IMR-90 (cell line): ENCODE results near the gene CYS1. TPM values are rescaled to one million over a fixed set of nuclear protein-coding genes. Genes with fewer than 3 reads are reported as not detected.

Source experiments
- ATAC-seq: fragments of 200-7000 bp; cut with Tn5 transposase; 2 replicates; pipeline ENCODE4 v1.9.1; 2020; ENCODE audit warnings: low read depth, mild to moderate bottlenecking, moderate library complexity
- BruUV-seq: library from RNA; stranded (reverse); fragments of 400-500 nt; replicated peaks from 2 replicates; lab custom pipeline; 2021; lab: Mats Ljungman, UMichigan
- CTCF ChIA-PET: fragments of 300-600 bp; formaldehyde crosslinking; extraction: SDS; loops from one replicate; lab custom pipeline; 2021; ENCODE audit warnings: antibody characterized with exemption; lab: Yijun Ruan, JAX
- POLR2A ChIA-PET: fragments of 300-600 bp; sonication (Branson Sonifier 250); formaldehyde crosslinking; loops from one replicate; lab custom pipeline; 2022; ENCODE audit warnings: antibody characterized with exemption; ENCODE audit not compliant: unreplicated experiment; lab: Charles Lee
- DNase-seq: peaks from one replicate; pipeline ENCODE4 v3.0.0; 2013
- H2AFZ ChIP-seq: replicated peaks from 2 replicates; pipeline ENCODE3; 2013; ENCODE audit warnings: low read length, mild to moderate bottlenecking; ENCODE audit not compliant: poor library complexity
- H2AK5ac ChIP-seq: 2 replicates; pipeline ENCODE4 v1.6.1; 2013; ENCODE audit warnings: low read depth, low read length, inconsistent platforms
- H2AK9ac ChIP-seq: replicated peaks from 2 replicates; pipeline ENCODE3; 2013; ENCODE audit warnings: mild to moderate bottlenecking, low read depth, low read length, moderate library complexity; ENCODE audit not compliant: poor library complexity
- H2BK120ac ChIP-seq: 2 replicates; pipeline ENCODE4 v1.6.1; 2013; ENCODE audit warnings: low read depth, low read length, inconsistent platforms
- H2BK15ac ChIP-seq: 3 replicates; pipeline ENCODE4 v1.6.1; 2013; ENCODE audit warnings: low read depth, low read length, inconsistent platforms
- H2BK20ac ChIP-seq: 2 replicates; pipeline ENCODE4 v1.6.1; 2013; ENCODE audit warnings: low read depth, mild to moderate bottlenecking, inconsistent platforms, low read length, moderate library complexity
- H2BK5ac ChIP-seq: 2 replicates; pipeline ENCODE4 v1.6.1; 2013; ENCODE audit warnings: mild to moderate bottlenecking, low read depth, low read length, inconsistent platforms; ENCODE audit not compliant: poor library complexity, severe bottlenecking
- H3K14ac ChIP-seq: replicated peaks from 2 replicates; pipeline ENCODE4 v1.6.1; 2013; ENCODE audit warnings: low read depth, low read length, inconsistent platforms
- H3K18ac ChIP-seq: 2 replicates; pipeline ENCODE4 v1.6.1; 2013; ENCODE audit warnings: low read depth, low read length, control low read depth
- H3K23ac ChIP-seq: 2 replicates; pipeline ENCODE4 v1.6.1; 2013; ENCODE audit warnings: low read depth, low read length, inconsistent platforms
- H3K27ac ChIP-seq: 2 replicates; pipeline ENCODE4 v1.5.1; 2013; ENCODE audit warnings: mild to moderate bottlenecking, control low read depth, low read length; ENCODE audit not compliant: insufficient read depth
- H3K27me3 ChIP-seq: 2 replicates; pipeline ENCODE4 v1.6.1; 2013; ENCODE audit warnings: low read length; ENCODE audit not compliant: control insufficient read depth, insufficient read depth
- H3K36me3 ChIP-seq: 2 replicates; pipeline ENCODE4 v1.6.1; 2013; ENCODE audit warnings: low read length, mixed read lengths; ENCODE audit not compliant: control insufficient read depth, insufficient read depth
- H3K4ac ChIP-seq: 2 replicates; pipeline ENCODE4 v1.6.1; 2013; ENCODE audit warnings: low read depth, low read length, inconsistent platforms
- H3K4me1 ChIP-seq: 2 replicates; pipeline ENCODE4 v1.6.1; 2013; ENCODE audit warnings: low read length, mixed read lengths; ENCODE audit not compliant: control insufficient read depth, insufficient read depth
- H3K4me2 ChIP-seq: 2 replicates; pipeline ENCODE4 v1.6.1; 2013; ENCODE audit warnings: low read depth, mild to moderate bottlenecking, control low read depth, low read length, moderate library complexity
- H3K4me3 ChIP-seq: 2 replicates; pipeline ENCODE4 v1.5.1; 2013; ENCODE audit warnings: low read depth, mild to moderate bottlenecking, control low read depth, low read length, moderate library complexity; ENCODE audit not compliant: insufficient read depth
- H3K56ac ChIP-seq: 2 replicates; pipeline ENCODE4 v1.6.1; 2013; ENCODE audit warnings: low read length, inconsistent platforms; ENCODE audit not compliant: insufficient read depth; ENCODE audit errors: extremely low read depth
- H3K79me1 ChIP-seq, 2 experiments: 2 replicates each; pipeline ENCODE4 v1.6.1; 2013; ENCODE audit warnings: low read length in 2 of 2, inconsistent platforms in 1 of 2, low read depth in 1 of 2
- H3K9ac ChIP-seq: 2 replicates; pipeline ENCODE4 v1.6.1; 2013; ENCODE audit warnings: low read depth, low read length, control low read depth
- H3K9me1 ChIP-seq: 2 replicates; pipeline ENCODE4 v1.6.1; 2013; ENCODE audit warnings: low read length, inconsistent platforms; ENCODE audit not compliant: insufficient read depth
- H3K9me3 ChIP-seq: 2 replicates; pipeline ENCODE4 v1.6.1; 2013; ENCODE audit warnings: low read length; ENCODE audit not compliant: control insufficient read depth, insufficient read depth
- H4K20me1 ChIP-seq: 2 replicates; pipeline ENCODE4 v1.6.1; 2013; ENCODE audit warnings: low read length, inconsistent platforms; ENCODE audit not compliant: insufficient read depth
- H4K5ac ChIP-seq: 2 replicates; pipeline ENCODE4 v1.6.1; 2013; ENCODE audit warnings: mild to moderate bottlenecking, low read depth, low read length, control low read depth
- H4K8ac ChIP-seq, 2 experiments: 2 replicates each; pipeline ENCODE4 v1.6.1; 2013; ENCODE audit warnings: low read depth in 2 of 2, low read length in 2 of 2, control low read depth in 1 of 2, inconsistent platforms in 1 of 2
- H4K91ac ChIP-seq: 2 replicates; pipeline ENCODE4 v1.6.1; 2013; ENCODE audit warnings: low read depth, low read length, inconsistent platforms; ENCODE audit not compliant: insufficient read depth
- BHLHE40 ChIP-seq: fragments of 150-350 bp; IDR thresholded peaks from 2 replicates; pipeline ENCODE4 v1.6.1; 2016; ENCODE audit warnings: mild to moderate bottlenecking, low read depth, low read length
- CEBPB ChIP-seq: IDR thresholded peaks from 2 replicates; pipeline ENCODE4 v1.6.1; 2012; ENCODE audit warnings: low read depth, low read length, improper control_type of control experiment
- CHD1 ChIP-seq: IDR thresholded peaks from 2 replicates; pipeline ENCODE4 v1.6.1; 2012; ENCODE audit warnings: low read depth, low read length, improper control_type of control experiment
- CTCF ChIP-seq: conservative IDR thresholded peaks from 2 replicates; pipeline ENCODE4 v1.5.1; 2012; ENCODE audit warnings: mild to moderate bottlenecking, low read depth, low read length, improper control_type of control experiment
- ELK1 ChIP-seq: fragments of 150-350 bp; IDR thresholded peaks from 2 replicates; pipeline ENCODE4 v1.6.1; 2016; ENCODE audit warnings: low read depth, mild to moderate bottlenecking, low read length, moderate library complexity, borderline replicate concordance
- FOS ChIP-seq: fragments of 150-350 bp; IDR thresholded peaks from 2 replicates; pipeline ENCODE4 v1.6.1; 2016; ENCODE audit warnings: low read depth, low read length
- MAFK ChIP-seq: IDR thresholded peaks from 2 replicates; pipeline ENCODE4 v1.6.1; 2012; ENCODE audit warnings: low read depth, low read length, improper control_type of control experiment
- MAZ ChIP-seq: IDR thresholded peaks from 2 replicates; pipeline ENCODE4 v1.6.1; 2012; ENCODE audit warnings: low read depth, mild to moderate bottlenecking, low read length, improper control_type of control experiment, moderate library complexity, borderline replicate concordance
- MXI1 ChIP-seq: IDR thresholded peaks from 2 replicates; pipeline ENCODE4 v1.6.1; 2012; ENCODE audit warnings: low read depth, mild to moderate bottlenecking, low read length, moderate library complexity, borderline replicate concordance
- NFE2L2 ChIP-seq: fragments of 150-350 bp; IDR thresholded peaks from 2 replicates; pipeline ENCODE4 v1.6.1; 2016; ENCODE audit warnings: low read depth, mild to moderate bottlenecking, low read length
- POLR2A ChIP-seq: IDR thresholded peaks from 2 replicates; pipeline ENCODE4 v1.6.1; 2012; ENCODE audit warnings: mild to moderate bottlenecking, low read depth, low read length
- RAD21 ChIP-seq: IDR thresholded peaks from 2 replicates; pipeline ENCODE4 v1.6.1; 2012; ENCODE audit warnings: low read length, improper control_type of control experiment
- RCOR1 ChIP-seq: IDR thresholded peaks from 2 replicates; pipeline ENCODE4 v1.6.1; 2012; ENCODE audit warnings: mild to moderate bottlenecking, low read length, improper control_type of control experiment; ENCODE audit not compliant: insufficient replicate concordance
- RFX5 ChIP-seq: IDR thresholded peaks from 2 replicates; pipeline ENCODE4 v1.8.0; 2012; ENCODE audit warnings: low read depth, mild to moderate bottlenecking, low read length, moderate library complexity
- SMC3 ChIP-seq: fragments of 150-350 bp; IDR thresholded peaks from 2 replicates; pipeline ENCODE4 v1.6.1; 2016; ENCODE audit warnings: low read depth, mild to moderate bottlenecking, antibody characterized with exemption, low read length, moderate library complexity
- WGBS, 2 experiments: methylation state at CpG; one replicate each; pipeline versions ENCODE4 v1.1.5 to v1.1.7; 2013; ENCODE audit warnings: missing lambda C conversion rate in 2 of 2; ENCODE audit not compliant: insufficient read length in 1 of 2; ENCODE audit errors: extremely low coverage in 2 of 2; 5-methylcytosine and 5-hydroxymethylcytosine counted together
- dilution Hi-C: fragments of 300-500 bp; cut with HindIII; formaldehyde crosslinking; loops from one replicate; pipeline ENCODE4 v1.14.3; 2018; ENCODE audit warnings: low sequenced_read_pairs; ENCODE audit not compliant: unreplicated experiment
- in situ Hi-C: fragments of 300-500 bp; cut with MboI; formaldehyde crosslinking; loops from 3 replicates; pipeline ENCODE4 v1.14.3; 2019; ENCODE audit warnings: low sequenced_read_pairs, inconsistent platforms, mixed read lengths
- intact Hi-C: fragments of 100-400 bp; cut with micrococcal nuclease; formaldehyde crosslinking; loops from 2 replicates; pipeline ENCODE4 v1.10.0; 2022
- polyA plus RNA-seq, 3 experiments: library from polyadenylated mRNA; depleted of rRNA; stranded (reverse); fragments of >200 nt; gene quantifications; 2 replicates each; pipeline ENCODE4 v1.2.3, GENCODE V29; 2012; ENCODE audit warnings: low replicate concordance in 1 of 3
- total RNA-seq: library from RNA; depleted of rRNA; stranded (reverse); fragments of >200 nt; gene quantifications from 2 replicates; pipeline ENCODE4 v1.2.3, GENCODE V29; 2012

The CYS1 gene
- total and polyA plus RNA-seq, 2 of the 4 experiments (the other 2 are of a cell fraction) = under 0.01 to 0.12 TPM

GRCh38 chr2:10035633-10036032, 44.6 kb downstream of the CYS1 start:
- Histone ChIP-seq H2BK15ac (no peak overlapping the region), H2AK5ac (peak overlapping the region; percentile 26; the same call in 1 of the 2 replicates), H3K23ac (no peak overlapping the region), H4K91ac (no peak overlapping the region; the same call in 1 of the 2 replicates), H3K4me3 (no peak overlapping the region), H4K8ac (no peak overlapping the region), H3K36me3 (no peaks in the 10 kb centered on the region), H2AFZ (peak overlapping the region; percentile 33), H3K27me3 (no peaks in the 10 kb centered on the region), H3K9me1 (peaks cover 7% of the 10 kb centered on the region; the same call in 1 of the 2 replicates), H2BK5ac (no peak overlapping the region), H2BK20ac (no peak overlapping the region), H3K14ac (no peak overlapping the region; the same call in 1 of the 2 replicates), H3K56ac (no peak overlapping the region), H3K4me1 (peaks cover 9% of the 10 kb centered on the region; the same call in 1 of the 2 replicates), H3K79me1 (no peaks in the 10 kb centered on the region), H2BK120ac (no peak overlapping the region), H3K4me2 (no peak overlapping the region), H3K18ac (no peak overlapping the region), H3K27ac (no peak overlapping the region), H4K20me1 (no peaks in the 10 kb centered on the region), H3K4ac (0 out of 2 replicates have a peak overlapping the region, but pooled peaks have one; percentile 9), H3K9ac (no peak overlapping the region), H2AK9ac (peak overlapping the region; percentile 2), H4K5ac (no peak overlapping the region), H3K9me3 (no peaks in the 10 kb centered on the region)
- DNase-seq (no peak), ATAC-seq (no peak)
- POLR2A ChIA-PET = no interaction called here
- TF ChIP-seq CTCF (no peak), POLR2A (no peak), BHLHE40 (no peak), NFE2L2 (no peak), RCOR1 (no peak), CHD1 (no peak), RFX5 (no peak), MAZ (no peak), ELK1 (no peak), SMC3 (no peak), CEBPB (no peak), RAD21 (no peak), MXI1 (no peak), FOS (no peak), MAFK (no peak)
- CTCF ChIA-PET = interaction anchor here (1.2 kb wide), 1 partner anchor 51 kb away, joined by 5 read pairs; no protein-coding TSS in a partner anchor
- WGBS, 2 experiments = 81% methylated on average over 4 of the region's 5 CpGs; no CpG with 5 or more reads in 1 of the 2 experiments
- in situ Hi-C loops = no loop called here
- no TSS peak for BruUV-seq
- dilution Hi-C loops = no loop called here
- intact Hi-C loops = no loop called here
